Vagina (tissue), 2 donors: ENCODE data around the gene TLE3. TPM values are rescaled to one million over a fixed set of nuclear protein-coding genes. Genes with fewer than 3 reads are reported as not detected.

Experiments used
- DNase-seq, 2 donors: peaks; one replicate each; pipeline ENCODE4 v3.0.0-alpha.2; 2017; ENCODE audit errors: extremely low spot score in 2 of 2
- H3K27ac ChIP-seq: fragments of 200-600 bp; sonication (generic); one replicate; pipeline ENCODE4 v1.5.1; 2019
- H3K27me3 ChIP-seq: fragments of 200-600 bp; sonication (generic); one replicate; pipeline ENCODE4 v1.5.1; 2019
- H3K36me3 ChIP-seq, 2 donors: fragments of 200-600 bp; sonication (generic); one replicate each; pipeline ENCODE4 v1.5.1; 2017 to 2019
- H3K4me1 ChIP-seq: fragments of 200-600 bp; sonication (generic); one replicate; pipeline ENCODE4 v1.5.1; 2019
- H3K4me3 ChIP-seq, 2 donors: fragments of 200-600 bp; sonication (generic); 1 replicate in 1 of 2; 2 replicates in 1 of 2; pipeline ENCODE4 v1.5.1; 2016 to 2019
- H3K9me3 ChIP-seq: fragments of 200-600 bp; sonication (generic); one replicate; pipeline ENCODE4 v1.5.1; 2019
- POLR2A ChIP-seq, 2 donors: fragments of 450-650 bp; IDR thresholded peaks; one replicate each; pipeline ENCODE4 v1.6.1; 2017; ENCODE audit warnings: antibody characterized with exemption in 2 of 2, mild to moderate bottlenecking in 2 of 2, moderate library complexity in 2 of 2
- POLR2AphosphoS5 ChIP-seq, 2 donors: sonication (generic); formaldehyde crosslinking; IDR thresholded peaks; one replicate each; pipeline ENCODE4 v1.9.0; 2017; ENCODE audit warnings: antibody characterized with exemption in 2 of 2, mild to moderate bottlenecking in 2 of 2, low read depth in 1 of 2; ENCODE audit not compliant: insufficient read depth in 1 of 2
- intact Hi-C: fragments of 100-400 bp; cut with DNase I; formaldehyde crosslinking; loops from one replicate; pipeline ENCODE4 v1.15.1; 2023
- total RNA-seq: library from RNA; depleted of rRNA; stranded (reverse); fragments of >200 nt; gene quantifications from one replicate; pipeline ENCODE4 v1.2.3, GENCODE V29; 2016
- TF ChIP-seq, protein P1 (sequence below), 3 experiments: fragments of 450-650 bp in 2 of 3; fragments of 200-600 bp in 1 of 3; sonication (generic) in 1 of 3; IDR thresholded peaks; one replicate each; pipeline ENCODE4 v1.5.1; 2017 to 2019; ENCODE audit warnings: antibody characterized with exemption in 3 of 3, mild to moderate bottlenecking in 2 of 3, moderate library complexity in 2 of 3

Gene TLE3
- total RNA-seq, 1 donor from 2014 or later, result 64.6 TPM

DNA sequence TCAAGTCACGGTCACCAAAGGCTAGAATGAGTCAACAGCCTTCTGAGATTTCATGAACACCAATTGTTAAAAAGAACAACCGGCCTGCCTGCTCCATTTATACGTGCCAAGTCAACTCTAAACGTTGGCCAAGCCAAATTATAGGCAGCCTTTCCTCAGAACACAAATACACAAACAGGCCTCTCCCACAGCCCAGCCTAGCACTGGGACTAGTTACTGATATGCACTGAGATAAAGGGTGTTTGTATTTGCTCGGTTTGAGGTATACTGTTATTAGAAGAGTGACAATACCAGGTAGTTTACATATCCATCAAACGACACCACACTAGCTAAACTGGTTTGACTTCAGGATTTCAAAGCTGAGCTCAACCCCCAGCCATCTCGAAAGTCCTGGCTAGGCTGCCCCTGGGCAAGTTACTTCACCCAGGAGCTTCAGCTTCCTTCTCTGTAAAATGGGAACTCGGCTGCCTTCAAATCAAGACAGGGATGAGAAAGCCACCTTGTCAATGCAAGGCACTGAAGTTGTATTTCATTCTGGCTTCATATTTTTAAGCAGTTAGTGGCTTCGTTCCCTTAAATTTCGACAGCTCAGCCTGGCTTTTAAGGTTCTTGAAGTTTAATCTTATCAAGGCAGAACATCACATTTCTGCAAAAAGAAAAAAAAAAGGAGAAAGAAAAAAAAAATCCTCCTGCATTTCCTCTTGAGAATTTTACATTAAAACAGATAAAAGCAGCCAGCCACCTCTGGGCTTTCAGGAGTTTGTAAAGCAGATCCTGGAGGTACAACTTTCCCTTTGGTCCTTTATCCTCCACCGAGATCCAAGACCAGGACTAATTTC is 4.0 kb downstream of the TLE3 start:
- intact Hi-C loops, result loop anchor here (10.0 kb wide), 2 partner anchors 231 to 381 kb away; no protein-coding TSS in a partner anchor
- peak overlapping the region; percentile 30 for H3K27ac ChIP-seq
- peak overlapping the region; percentile 9 to 93 for H3K4me3 ChIP-seq
- DNase-seq, result no peak
- no peaks in the 10 kb centered on the region for H3K27me3 ChIP-seq
- TF ChIP-seq POLR2A (IDR thresholded peaks at IDR 0.05), result no peak
- peak in 1 of 2 donors; percentile 37 for TF ChIP-seq POLR2AphosphoS5 (IDR thresholded peaks at IDR 0.05; ENCODE audit: insufficient read depth in 1 of 2, low read depth in 1 of 2)
- TF ChIP-seq, protein P1, sequence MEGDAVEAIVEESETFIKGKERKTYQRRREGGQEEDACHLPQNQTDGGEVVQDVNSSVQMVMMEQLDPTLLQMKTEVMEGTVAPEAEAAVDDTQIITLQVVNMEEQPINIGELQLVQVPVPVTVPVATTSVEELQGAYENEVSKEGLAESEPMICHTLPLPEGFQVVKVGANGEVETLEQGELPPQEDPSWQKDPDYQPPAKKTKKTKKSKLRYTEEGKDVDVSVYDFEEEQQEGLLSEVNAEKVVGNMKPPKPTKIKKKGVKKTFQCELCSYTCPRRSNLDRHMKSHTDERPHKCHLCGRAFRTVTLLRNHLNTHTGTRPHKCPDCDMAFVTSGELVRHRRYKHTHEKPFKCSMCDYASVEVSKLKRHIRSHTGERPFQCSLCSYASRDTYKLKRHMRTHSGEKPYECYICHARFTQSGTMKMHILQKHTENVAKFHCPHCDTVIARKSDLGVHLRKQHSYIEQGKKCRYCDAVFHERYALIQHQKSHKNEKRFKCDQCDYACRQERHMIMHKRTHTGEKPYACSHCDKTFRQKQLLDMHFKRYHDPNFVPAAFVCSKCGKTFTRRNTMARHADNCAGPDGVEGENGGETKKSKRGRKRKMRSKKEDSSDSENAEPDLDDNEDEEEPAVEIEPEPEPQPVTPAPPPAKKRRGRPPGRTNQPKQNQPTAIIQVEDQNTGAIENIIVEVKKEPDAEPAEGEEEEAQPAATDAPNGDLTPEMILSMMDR (IDR thresholded peaks at IDR 0.05), result no peak
- H3K36me3 ChIP-seq, result peaks cover 0 to 9% of the 10 kb centered on the region in 2 donors
- H3K9me3 ChIP-seq, result no peaks in the 10 kb centered on the region
- peaks cover 78% of the 10 kb centered on the region for H3K4me1 ChIP-seq

GRCh38 chr15:70093070-70093469 is 4.6 kb downstream of the TLE3 start:
- Histone ChIP-seq H3K27me3 (no peaks in the 10 kb centered on the region), H3K36me3 (peaks cover 0 to 9% of the 10 kb centered on the region in 2 donors), H3K4me1 (peaks cover 78% of the 10 kb centered on the region), H3K4me3 (peak overlapping the region in 1 of 2 donors; percentile 9), H3K9me3 (no peaks in the 10 kb centered on the region), H3K27ac (peak overlapping the region; percentile 30)
- TF ChIP-seq POLR2A (IDR thresholded peaks at IDR 0.05) (no peak), POLR2AphosphoS5 (IDR thresholded peaks at IDR 0.05; ENCODE audit: insufficient read depth in 1 of 2, low read depth in 1 of 2) (no peak)
- TF ChIP-seq, protein P1 (IDR thresholded peaks at IDR 0.05), result no peak
- no peak for DNase-seq
- intact Hi-C loops, result loop anchor here (10.0 kb wide), 2 partner anchors 232 to 382 kb away; no protein-coding TSS in a partner anchor

DNA sequence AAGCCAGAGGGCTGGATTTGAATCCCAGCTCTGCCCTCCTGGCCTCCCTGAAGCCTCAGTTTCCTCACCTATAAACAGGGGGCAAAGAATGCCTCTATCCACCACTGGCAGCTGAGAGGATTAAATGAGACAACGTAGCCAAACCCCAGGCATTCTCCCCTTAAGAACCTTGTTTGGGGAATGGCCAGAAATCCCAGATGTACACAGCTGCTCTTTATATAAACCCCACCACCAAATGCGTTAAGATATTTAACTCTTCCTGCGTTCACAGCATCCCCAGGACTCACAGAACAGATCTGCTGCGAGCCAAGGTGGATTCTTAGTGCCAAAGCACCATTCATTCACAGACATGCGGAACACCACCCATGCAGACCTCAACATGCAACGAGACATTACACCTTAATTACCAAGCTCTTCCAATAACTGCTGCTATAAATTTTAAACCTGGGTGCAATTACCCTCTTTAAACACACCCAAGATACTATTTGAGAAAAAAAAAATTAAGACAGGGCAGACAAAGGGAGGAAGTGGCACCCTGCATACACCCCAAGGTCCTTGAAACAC is 5.2 kb downstream of the TLE3 start:
- intact Hi-C loops, result loop anchor here (10.0 kb wide), 2 partner anchors 232 to 382 kb away; no protein-coding TSS in a partner anchor
- Histone ChIP-seq H3K4me1 (peaks cover 79% of the 10 kb centered on the region), H3K27me3 (no peaks in the 10 kb centered on the region), H3K4me3 (peak overlapping the region; percentile 3 to 12), H3K9me3 (no peaks in the 10 kb centered on the region), H3K27ac (peak overlapping the region; percentile 25), H3K36me3 (peaks cover 0 to 12% of the 10 kb centered on the region in 2 donors)
- TF ChIP-seq, protein P1 (IDR thresholded peaks at IDR 0.05), result no peak
- TF ChIP-seq POLR2A (IDR thresholded peaks at IDR 0.05) (no peak), POLR2AphosphoS5 (IDR thresholded peaks at IDR 0.05; ENCODE audit: insufficient read depth in 1 of 2, low read depth in 1 of 2) (no peak)
- DNase-seq, result no peak

- Histone ChIP-seq H3K36me3 (peaks cover 0 to 19% of the 10 kb centered on the region in 2 donors), H3K9me3 (no peaks in the 10 kb centered on the region), H3K4me3 (peak overlapping the region; percentile 3 to 12), H3K4me1 (peaks cover 79% of the 10 kb centered on the region), H3K27me3 (no peaks in the 10 kb centered on the region), H3K27ac (peak overlapping the region; percentile 25)
- TF ChIP-seq, protein P1 (IDR thresholded peaks at IDR 0.05), result no peak
- no peak for TF ChIP-seq POLR2A (IDR thresholded peaks at IDR 0.05)
- peak in 1 of 2 donors; percentile 12 for TF ChIP-seq POLR2AphosphoS5 (IDR thresholded peaks at IDR 0.05; ENCODE audit: insufficient read depth in 1 of 2, low read depth in 1 of 2)
- DNase-seq, result no peak
- intact Hi-C loops, result loop anchor here (10.0 kb wide), 2 partner anchors 233 to 383 kb away; no protein-coding TSS in a partner anchor
Measured at GRCh38 chr15:70091726-70092463, 5.8 kb downstream of the TLE3 start.
